Mesendoderm (in vitro differentiated cells): ENCODE results near the gene GRB10.

Experiments
- DNase-seq: peaks from one replicate; pipeline ENCODE4 v3.0.0; 2013
- H2AK5ac ChIP-seq: 2 replicates; pipeline ENCODE4 v1.6.1; 2013; ENCODE audit warnings: low read length, inconsistent platforms
- H2BK120ac ChIP-seq: 2 replicates; pipeline ENCODE4 v1.6.1; 2013; ENCODE audit warnings: low read depth, mild to moderate bottlenecking, low read length, moderate library complexity, mixed read lengths
- H2BK15ac ChIP-seq: replicated peaks from 2 replicates; pipeline ENCODE4 v1.6.1; 2013; ENCODE audit warnings: low read depth, mild to moderate bottlenecking, moderate library complexity
- H2BK5ac ChIP-seq: 2 replicates; pipeline ENCODE4 v1.6.1; 2013; ENCODE audit warnings: low read length, inconsistent platforms
- H3K18ac ChIP-seq: 2 replicates; pipeline ENCODE4 v1.6.1; 2013; ENCODE audit warnings: mild to moderate bottlenecking, low read length, mixed read lengths
- H3K23ac ChIP-seq: one replicate; pipeline ENCODE4 v1.6.1; 2013; ENCODE audit warnings: low read length
- H3K27ac ChIP-seq: 2 replicates; pipeline ENCODE4 v1.5.1; 2013; ENCODE audit warnings: low read depth, mild to moderate bottlenecking, inconsistent platforms, low read length, moderate library complexity
- H3K27me3 ChIP-seq: 2 replicates; pipeline ENCODE4 v1.6.1; 2013; ENCODE audit warnings: low read length, control low read depth, mild to moderate bottlenecking, inconsistent platforms; ENCODE audit not compliant: insufficient read depth, poor library complexity
- H3K36me3 ChIP-seq: 2 replicates; pipeline ENCODE4 v1.6.1; 2013; ENCODE audit warnings: low read length, inconsistent platforms; ENCODE audit not compliant: control insufficient read depth, insufficient read depth
- H3K4ac ChIP-seq: one replicate; pipeline ENCODE4 v1.6.1; 2013; ENCODE audit warnings: low read depth, mild to moderate bottlenecking, low read length, moderate library complexity
- H3K4me1 ChIP-seq: 2 replicates; pipeline ENCODE4 v1.6.1; 2013; ENCODE audit warnings: low read depth, low read length, inconsistent platforms; ENCODE audit not compliant: control insufficient read depth
- H3K4me2 ChIP-seq: 2 replicates; pipeline ENCODE4 v1.6.1; 2013; ENCODE audit warnings: low read length
- H3K4me3 ChIP-seq: 2 replicates; pipeline ENCODE4 v1.5.1; 2013; ENCODE audit warnings: mild to moderate bottlenecking, low read length
- H3K56ac ChIP-seq: one replicate; pipeline ENCODE4 v1.6.1; 2013; ENCODE audit warnings: low read length
- H3K79me1 ChIP-seq: 2 replicates; pipeline ENCODE4 v1.6.1; 2013; ENCODE audit warnings: low read length, inconsistent platforms
- H3K79me2 ChIP-seq: 2 replicates; pipeline ENCODE4 v1.6.1; 2013; ENCODE audit warnings: mild to moderate bottlenecking, low read length; ENCODE audit not compliant: control insufficient read depth, insufficient read depth
- H3K9ac ChIP-seq: 2 replicates; pipeline ENCODE4 v1.6.1; 2013; ENCODE audit warnings: low read length, inconsistent platforms
- H4K5ac ChIP-seq: one replicate; pipeline ENCODE4 v1.6.1; 2013; ENCODE audit warnings: low read length
- H4K8ac ChIP-seq: one replicate; pipeline ENCODE4 v1.6.1; 2013; ENCODE audit warnings: low read depth, mild to moderate bottlenecking, control low read depth, low read length, moderate library complexity
- WGBS: extraction: QIAGEN DNeasy Blood & Tissue Kit; methylation state at CpG from one replicate; pipeline ENCODE4 v1.1.7; 2013; ENCODE audit warnings: low lambda C conversion rate, missing lambda C conversion rate; ENCODE audit not compliant: insufficient coverage; ENCODE audit errors: extremely low coverage; 5-methylcytosine and 5-hydroxymethylcytosine counted together

Gene GRB10

DNA sequence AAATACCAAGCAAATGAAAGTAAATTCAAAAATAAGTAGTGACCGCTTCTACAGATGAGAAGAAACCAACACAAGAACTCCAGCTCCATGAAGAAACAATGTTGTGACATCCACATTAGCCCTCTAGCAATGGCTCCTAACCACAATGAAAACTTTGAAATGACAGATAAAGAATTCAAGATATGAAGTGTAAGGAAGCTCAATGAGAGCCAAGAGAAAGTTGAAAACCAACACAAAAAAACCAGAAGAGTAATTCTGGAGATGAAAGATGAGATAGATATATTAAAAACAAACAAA, 149.3 kb downstream of the GRB10 start:
- Histone ChIP-seq H3K23ac (no peak overlapping the region), H3K4ac (no peak overlapping the region), H4K8ac (no peak overlapping the region), H3K27me3 (no peaks in the 10 kb centered on the region), H3K56ac (no peak overlapping the region), H3K79me1 (peaks cover 23% of the 10 kb centered on the region), H3K18ac (no peak overlapping the region), H2BK15ac (no peak overlapping the region), H2BK120ac (no peak overlapping the region), H3K4me2 (no peak overlapping the region), H3K4me3 (no peak overlapping the region), H3K9ac (no peak overlapping the region), H3K36me3 (no peaks in the 10 kb centered on the region), H2AK5ac (no peak overlapping the region), H3K79me2 (peaks cover 13% of the 10 kb centered on the region), H2BK5ac (no peak overlapping the region), H3K4me1 (peaks cover 6% of the 10 kb centered on the region), H3K27ac (no peak overlapping the region), H4K5ac (no peak overlapping the region)
- DNase-seq, result no peak
- no CpG with 5 or more reads among the region's 1 CpG for WGBS

DNA sequence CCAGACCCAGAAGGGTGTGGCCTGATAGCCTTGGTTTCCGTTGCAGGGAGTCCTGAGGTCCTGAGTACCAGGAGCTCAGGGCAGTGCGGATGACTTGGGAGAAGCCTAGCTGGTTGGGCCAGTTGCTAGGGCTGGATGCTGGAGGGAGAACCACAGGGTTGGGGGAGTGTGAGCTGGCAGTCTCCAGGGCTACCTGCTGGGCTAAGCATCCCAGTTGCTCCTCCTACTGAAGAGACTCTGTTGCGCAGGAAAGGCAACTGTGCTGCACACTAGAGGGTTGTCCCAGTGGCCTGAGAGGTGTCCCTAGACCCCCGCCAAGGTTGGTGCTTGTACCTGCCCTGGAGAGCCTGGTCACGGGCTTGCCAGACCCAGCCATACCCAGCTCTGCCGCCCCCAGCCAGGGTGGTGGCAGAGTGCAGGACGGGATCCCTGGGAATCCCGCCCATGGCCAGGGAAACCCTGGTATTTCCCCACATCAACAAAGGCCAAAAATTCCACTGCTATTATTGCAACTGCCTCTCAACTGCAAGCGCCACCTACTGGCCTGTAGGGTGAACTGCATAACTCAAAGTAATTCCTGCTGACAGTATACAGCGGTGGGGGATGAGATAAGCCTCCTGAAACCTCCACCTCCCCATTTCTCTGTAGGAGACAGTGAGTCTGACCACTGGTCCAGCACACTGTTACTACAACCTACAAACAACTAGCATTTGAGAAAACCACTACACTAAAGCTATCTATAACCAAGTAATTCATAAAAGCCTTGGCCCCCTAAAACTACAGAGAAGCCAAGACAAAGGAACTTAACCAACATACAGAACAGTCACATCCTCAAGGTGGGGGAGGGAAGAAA, 149.9 kb downstream of the GRB10 start:
- peaks cover 6% of the 10 kb centered on the region for H3K4me1 ChIP-seq
- H3K4me2 ChIP-seq, result no peak overlapping the region
- no peak overlapping the region for H2AK5ac ChIP-seq

DNA sequence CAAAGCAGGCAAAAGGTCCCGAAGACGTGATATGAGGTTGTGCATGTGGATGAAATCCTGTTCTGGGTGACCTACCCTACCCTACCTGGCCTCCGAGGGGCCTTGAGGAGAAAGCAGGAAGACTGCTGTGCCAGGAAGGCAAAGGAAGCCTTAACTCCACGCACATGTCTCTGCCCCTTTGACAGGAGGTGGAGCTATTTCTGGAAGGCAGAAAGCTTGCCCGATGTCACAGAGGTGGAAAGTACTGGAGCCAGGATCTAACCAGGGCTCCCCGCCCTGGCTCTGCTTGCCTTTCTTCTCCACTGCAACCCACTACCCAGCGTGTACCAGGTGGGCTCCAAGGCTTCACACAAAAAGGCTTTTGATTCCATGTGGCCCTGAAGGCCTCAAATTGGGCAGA, 151.1 kb downstream of the GRB10 start:
- H3K27ac ChIP-seq, result no peak overlapping the region
- H3K27me3 ChIP-seq, result no peaks in the 10 kb centered on the region
- no peak overlapping the region for H2BK15ac ChIP-seq
- H3K9ac ChIP-seq, result no peak overlapping the region
- no peak overlapping the region for H3K4me2 ChIP-seq
- H4K8ac ChIP-seq, result no peak overlapping the region
- no peak overlapping the region for H2AK5ac ChIP-seq
- H2BK5ac ChIP-seq, result no peak overlapping the region
- peaks cover 12% of the 10 kb centered on the region for H3K79me2 ChIP-seq
- no peak overlapping the region for H3K18ac ChIP-seq
- H3K4me1 ChIP-seq, result peaks cover 6% of the 10 kb centered on the region
- H2BK120ac ChIP-seq, result no peak overlapping the region
- no peak overlapping the region for H3K23ac ChIP-seq
- H3K79me1 ChIP-seq, result peaks cover 31% of the 10 kb centered on the region
- no CpG with 5 or more reads among the region's 7 CpGs for WGBS
- no peak for DNase-seq
- peaks cover 1% of the 10 kb centered on the region for H3K36me3 ChIP-seq
- H3K4ac ChIP-seq, result no peak overlapping the region
- H3K56ac ChIP-seq, result no peak overlapping the region
- no peak overlapping the region for H4K5ac ChIP-seq
- H3K4me3 ChIP-seq, result no peak overlapping the region

More for the DNA sequence above, 149.9 kb downstream of the GRB10 start:
- H3K36me3 ChIP-seq, result no peaks in the 10 kb centered on the region
- H3K27ac ChIP-seq, result no peak overlapping the region
- no peak overlapping the region for H4K5ac ChIP-seq
- no peak overlapping the region for H3K4me3 ChIP-seq
- H2BK120ac ChIP-seq, result no peak overlapping the region
- no peak overlapping the region for H3K4ac ChIP-seq
- DNase-seq, result peak; percentile 91
- H3K23ac ChIP-seq, result no peak overlapping the region
- H3K9ac ChIP-seq, result no peak overlapping the region
- no peak overlapping the region for H2BK5ac ChIP-seq
- H3K56ac ChIP-seq, result peak overlapping the region; percentile 27
- H3K27me3 ChIP-seq, result no peaks in the 10 kb centered on the region
- no peak overlapping the region for H2BK15ac ChIP-seq
- peaks cover 27% of the 10 kb centered on the region for H3K79me1 ChIP-seq
- no peak overlapping the region for H4K8ac ChIP-seq
- H3K79me2 ChIP-seq, result peaks cover 13% of the 10 kb centered on the region
- no CpG with 5 or more reads among the region's 10 CpGs for WGBS
- H3K18ac ChIP-seq, result no peak overlapping the region

DNA sequence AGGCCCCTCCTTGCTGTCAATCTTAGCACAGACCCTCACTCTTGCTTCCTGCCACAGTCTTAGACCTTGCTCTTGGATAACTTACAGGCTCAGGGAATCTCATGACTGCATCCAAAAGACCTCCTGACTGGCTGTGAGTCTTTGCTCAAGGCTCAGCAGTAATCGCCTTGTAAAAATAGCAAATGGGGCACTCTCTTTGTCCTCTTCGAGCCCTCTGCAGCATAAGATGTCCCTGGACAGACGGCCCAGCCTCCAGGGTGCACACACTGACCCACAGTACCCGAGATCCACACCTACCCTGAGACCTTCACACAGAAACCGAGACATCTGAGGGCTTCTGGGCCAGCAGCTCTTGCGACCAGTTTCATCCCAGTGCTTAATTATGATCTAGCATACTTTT, 151.6 kb downstream of the GRB10 start:
- WGBS, result no CpG with 5 or more reads among the region's 6 CpGs
- H3K23ac ChIP-seq, result no peak overlapping the region

DNA sequence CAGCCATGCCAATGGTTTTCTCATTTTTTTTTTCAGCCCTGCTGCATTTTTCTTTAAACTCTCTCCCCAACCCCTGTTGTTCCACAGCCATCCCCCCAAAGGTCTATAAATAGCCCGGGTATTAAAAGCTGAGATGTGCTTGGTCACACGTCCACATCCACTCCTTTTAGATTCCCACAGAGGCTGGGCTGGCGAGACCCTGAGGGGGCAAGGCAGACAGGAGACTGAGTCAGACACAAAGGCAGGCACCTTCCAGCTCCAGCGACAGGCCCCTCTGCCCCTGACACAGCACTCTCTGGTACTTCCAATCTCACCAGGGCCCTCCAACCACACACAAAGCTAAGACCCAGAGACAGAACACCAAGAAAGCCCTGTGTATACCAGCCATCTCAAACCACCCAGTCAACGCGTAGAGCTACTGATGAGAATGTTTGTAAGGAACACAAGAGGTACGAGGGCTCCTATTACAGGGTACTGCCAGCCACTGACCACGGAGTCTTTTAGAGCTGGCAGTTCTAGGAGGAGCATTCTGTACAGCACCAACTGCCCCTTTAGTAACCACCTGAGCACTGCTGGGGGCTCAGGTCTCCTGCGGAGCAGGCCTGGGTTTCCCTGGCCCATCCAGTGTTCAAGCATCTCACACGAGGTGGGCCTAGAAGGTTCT, 153.3 kb downstream of the GRB10 start:
- Histone ChIP-seq H3K9ac (no peak overlapping the region), H3K4me1 (peaks cover 6% of the 10 kb centered on the region), H2AK5ac (no peak overlapping the region), H4K8ac (no peak overlapping the region), H2BK120ac (no peak overlapping the region), H4K5ac (no peak overlapping the region), H3K4me2 (no peak overlapping the region), H3K4ac (no peak overlapping the region), H2BK15ac (no peak overlapping the region), H2BK5ac (no peak overlapping the region), H3K18ac (no peak overlapping the region), H3K27me3 (no peaks in the 10 kb centered on the region), H3K56ac (no peak overlapping the region), H3K36me3 (peaks cover 5% of the 10 kb centered on the region), H3K79me1 (peaks cover 36% of the 10 kb centered on the region), H3K4me3 (no peak overlapping the region), H3K23ac (no peak overlapping the region), H3K79me2 (peaks cover 10% of the 10 kb centered on the region), H3K27ac (no peak overlapping the region)
- no peak for DNase-seq
- WGBS, result no CpG with 5 or more reads among the region's 10 CpGs

More for the DNA sequence above, 151.6 kb downstream of the GRB10 start:
- Histone ChIP-seq H3K79me2 (peaks cover 12% of the 10 kb centered on the region), H3K4me2 (no peak overlapping the region), H3K18ac (no peak overlapping the region), H3K27ac (no peak overlapping the region), H3K56ac (no peak overlapping the region), H3K79me1 (peaks cover 34% of the 10 kb centered on the region), H3K4me1 (peaks cover 6% of the 10 kb centered on the region), H2BK5ac (no peak overlapping the region), H2BK15ac (no peak overlapping the region), H3K36me3 (peaks cover 4% of the 10 kb centered on the region), H3K27me3 (no peaks in the 10 kb centered on the region), H2BK120ac (no peak overlapping the region), H3K9ac (no peak overlapping the region), H4K8ac (no peak overlapping the region), H3K4me3 (no peak overlapping the region), H3K4ac (no peak overlapping the region), H4K5ac (no peak overlapping the region), H2AK5ac (no peak overlapping the region)
- DNase-seq, result no peak
